HEK293 (cell line): ENCODE results near the gene FAM169A.

Experiments
- KLF10 ChIP-seq: fragments of 450-650 bp; IDR thresholded peaks from 2 replicates; pipeline ENCODE4 v1.5.1; 2018; ENCODE audit warnings: missing biosample characterization, mild to moderate bottlenecking, missing genetic modification characterization
- MYNN ChIP-seq: fragments of 450-650 bp; formaldehyde crosslinking; IDR thresholded peaks from 2 replicates; pipeline ENCODE4 v1.5.1; 2016; ENCODE audit warnings: missing biosample characterization, missing genetic modification characterization, borderline replicate concordance
- TCF7L2 ChIP-seq: IDR thresholded peaks from 2 replicates; pipeline ENCODE4 v1.6.1; 2011; ENCODE audit warnings: low read depth, mild to moderate bottlenecking, inconsistent platforms, low read length, moderate library complexity, borderline replicate concordance
- ZNF239 ChIP-seq: fragments of 450-650 bp; formaldehyde crosslinking; IDR thresholded peaks from 2 replicates; pipeline ENCODE4 v1.5.1; 2016; ENCODE audit warnings: missing biosample characterization, missing genetic modification characterization
- ZNF544 ChIP-seq: fragments of 450-650 bp; formaldehyde crosslinking; IDR thresholded peaks from 2 replicates; pipeline ENCODE4 v1.5.0; 2017; ENCODE audit warnings: missing biosample characterization, missing genetic modification characterization
- TF ChIP-seq, protein P1 (sequence below): fragments of 450-650 bp; formaldehyde crosslinking; IDR thresholded peaks from 2 replicates; pipeline ENCODE4 v1.5.1; 2016; ENCODE audit warnings: missing biosample characterization, missing genetic modification characterization
- TF ChIP-seq, protein P2 (sequence below): sonication (generic); formaldehyde crosslinking; IDR thresholded peaks from 2 replicates; pipeline ENCODE4 v1.8.1; 2022; ENCODE audit warnings: mild to moderate bottlenecking, moderate library complexity, missing genetic modification reagents

DNA sequence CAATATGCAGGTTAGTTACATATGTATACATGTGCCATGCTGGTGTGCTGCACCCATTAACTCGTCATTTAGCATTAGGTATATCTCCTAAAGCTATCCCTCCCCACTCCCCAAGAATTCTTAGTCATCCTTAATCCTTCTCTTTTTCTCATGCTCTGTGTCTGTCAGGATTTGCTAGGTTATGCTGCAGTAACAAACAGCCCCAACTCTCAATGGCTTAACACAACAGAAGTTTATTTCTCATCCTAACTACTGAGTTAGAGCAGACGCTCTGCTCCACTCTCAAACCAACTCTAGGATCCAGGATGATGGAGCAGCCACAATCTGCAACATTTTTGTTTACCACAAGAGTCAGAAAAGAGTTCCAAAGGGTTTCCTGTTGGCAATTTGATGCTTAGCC lies 28.2 kb upstream of the FAM169A start:
- TF ChIP-seq, protein P1, sequence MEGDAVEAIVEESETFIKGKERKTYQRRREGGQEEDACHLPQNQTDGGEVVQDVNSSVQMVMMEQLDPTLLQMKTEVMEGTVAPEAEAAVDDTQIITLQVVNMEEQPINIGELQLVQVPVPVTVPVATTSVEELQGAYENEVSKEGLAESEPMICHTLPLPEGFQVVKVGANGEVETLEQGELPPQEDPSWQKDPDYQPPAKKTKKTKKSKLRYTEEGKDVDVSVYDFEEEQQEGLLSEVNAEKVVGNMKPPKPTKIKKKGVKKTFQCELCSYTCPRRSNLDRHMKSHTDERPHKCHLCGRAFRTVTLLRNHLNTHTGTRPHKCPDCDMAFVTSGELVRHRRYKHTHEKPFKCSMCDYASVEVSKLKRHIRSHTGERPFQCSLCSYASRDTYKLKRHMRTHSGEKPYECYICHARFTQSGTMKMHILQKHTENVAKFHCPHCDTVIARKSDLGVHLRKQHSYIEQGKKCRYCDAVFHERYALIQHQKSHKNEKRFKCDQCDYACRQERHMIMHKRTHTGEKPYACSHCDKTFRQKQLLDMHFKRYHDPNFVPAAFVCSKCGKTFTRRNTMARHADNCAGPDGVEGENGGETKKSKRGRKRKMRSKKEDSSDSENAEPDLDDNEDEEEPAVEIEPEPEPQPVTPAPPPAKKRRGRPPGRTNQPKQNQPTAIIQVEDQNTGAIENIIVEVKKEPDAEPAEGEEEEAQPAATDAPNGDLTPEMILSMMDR (tag by site-specific recombination): no peak
- TF ChIP-seq TCF7L2 (no peak), KLF10 (tag by site-specific recombination) (no peak), ZNF544 (tag by site-specific recombination) (no peak), ZNF239 (tag by site-specific recombination) (no peak), MYNN (tag by site-specific recombination) (no peak)
- TF ChIP-seq, protein P2, sequence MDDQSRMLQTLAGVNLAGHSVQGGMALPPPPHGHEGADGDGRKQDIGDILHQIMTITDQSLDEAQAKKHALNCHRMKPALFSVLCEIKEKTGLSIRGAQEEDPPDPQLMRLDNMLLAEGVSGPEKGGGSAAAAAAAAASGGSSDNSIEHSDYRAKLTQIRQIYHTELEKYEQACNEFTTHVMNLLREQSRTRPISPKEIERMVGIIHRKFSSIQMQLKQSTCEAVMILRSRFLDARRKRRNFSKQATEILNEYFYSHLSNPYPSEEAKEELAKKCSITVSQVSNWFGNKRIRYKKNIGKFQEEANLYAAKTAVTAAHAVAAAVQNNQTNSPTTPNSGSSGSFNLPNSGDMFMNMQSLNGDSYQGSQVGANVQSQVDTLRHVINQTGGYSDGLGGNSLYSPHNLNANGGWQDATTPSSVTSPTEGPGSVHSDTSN: no peak
